Panc1 (cell line): ENCODE measurements around the gene CLDN34. TPM values are rescaled to one million over a fixed set of nuclear protein-coding genes. Genes with fewer than 3 reads are reported as not detected.

ENCODE experiments used
- ATAC-seq: fragments of 200-7000 bp; cut with Tn5 transposase; 2 replicates; pipeline ENCODE4 v1.9.1; 2020; ENCODE audit warnings: mild to moderate bottlenecking, moderate library complexity
- BruUV-seq: library from RNA; stranded (reverse); fragments of 400-500 nt; replicated peaks from 2 replicates; lab custom pipeline; 2021; lab: Mats Ljungman, UMichigan
- CTCF ChIA-PET: fragments of 300-600 bp; sonication (Branson Sonifier 250); formaldehyde crosslinking; loops from one replicate; lab custom pipeline; 2022; ENCODE audit warnings: antibody characterized with exemption; lab: Charles Lee
- POLR2A ChIA-PET: fragments of 300-600 bp; sonication (Branson Sonifier 250); formaldehyde crosslinking; loops from one replicate; lab custom pipeline; 2022; ENCODE audit warnings: antibody characterized with exemption; lab: Charles Lee
- DNase-seq: peaks from one replicate; pipeline ENCODE4 v3.0.0-alpha.2; 2010; ENCODE audit warnings: low read depth, low spot score
- H3K27ac ChIP-seq: 2 replicates; pipeline ENCODE4 v1.5.1; 2011; ENCODE audit warnings: mild to moderate bottlenecking, low read length, inconsistent platforms
- H3K27me3 ChIP-seq: fragments of 200-500 bp; sonication (Bioruptor generic); 2 replicates; pipeline ENCODE4 v1.6.0; 2014; ENCODE audit warnings: low read length, inconsistent platforms; ENCODE audit not compliant: control insufficient read depth, insufficient read depth
- H3K36me3 ChIP-seq: fragments of 200-500 bp; sonication (Bioruptor generic); 2 replicates; pipeline ENCODE4 v1.5.1; 2014; ENCODE audit warnings: inconsistent platforms, mild to moderate bottlenecking, low read length, moderate library complexity; ENCODE audit not compliant: control insufficient read depth, insufficient read depth
- H3K4me1 ChIP-seq: 2 replicates; pipeline ENCODE4 v1.5.1; 2011; ENCODE audit warnings: inconsistent platforms, mild to moderate bottlenecking, low read length, moderate library complexity; ENCODE audit not compliant: control insufficient read depth, insufficient read depth
- H3K4me3 ChIP-seq, 2 experiments: 2 replicates each; pipeline ENCODE4 v1.5.1; 2011 to 2012; ENCODE audit warnings: low read depth in 2 of 2, low read length in 2 of 2, mild to moderate bottlenecking in 2 of 2, inconsistent platforms in 1 of 2, moderate library complexity in 1 of 2
- H3K9me3 ChIP-seq: fragments of 200-500 bp; sonication (Bioruptor generic); 2 replicates; pipeline ENCODE4 v1.5.1; 2014; ENCODE audit warnings: low read depth, mild to moderate bottlenecking, inconsistent platforms, low read length, moderate library complexity; ENCODE audit not compliant: control insufficient read depth, insufficient read depth
- CTCF ChIP-seq: fragments of 450-650 bp; IDR thresholded peaks from 2 replicates; pipeline ENCODE4 v1.5.1; 2017; ENCODE audit warnings: mild to moderate bottlenecking
- POLR2AphosphoS5 ChIP-seq: IDR thresholded peaks from 2 replicates; pipeline ENCODE4 v1.6.1; 2012; ENCODE audit warnings: mild to moderate bottlenecking, low read depth, low read length, moderate library complexity
- SIN3A ChIP-seq: IDR thresholded peaks from 2 replicates; pipeline ENCODE4 v1.6.1; 2012; ENCODE audit warnings: low read depth, mild to moderate bottlenecking, low read length, moderate library complexity, borderline replicate concordance; ENCODE audit not compliant: insufficient read depth
- in situ Hi-C: cut with HindIII; loops from 2 replicates; pipeline ENCODE4 v1.10.0; 2016; ENCODE audit warnings: low sequenced_read_pairs, low pct_unique_long_range_greater_than_20kb
- intact Hi-C: fragments of 100-400 bp; cut with micrococcal nuclease; formaldehyde crosslinking; loops from one replicate; pipeline ENCODE4 v1.10.0; 2022; ENCODE audit not compliant: unreplicated experiment
- total RNA-seq: library from RNA; stranded (reverse); gene quantifications from one replicate; pipeline ENCODE4 v1.2.1, GENCODE V29; 2021; ENCODE audit not compliant: unreplicated experiment
- TF ChIP-seq, protein P1 (sequence below), 2 experiments: IDR thresholded peaks; 2 replicates each; pipeline ENCODE4 v1.6.1; 2011 to 2012; ENCODE audit warnings: low read depth in 2 of 2, control low read depth in 1 of 2, low read length in 1 of 2, mild to moderate bottlenecking in 1 of 2, moderate library complexity in 1 of 2; ENCODE audit not compliant: insufficient read depth in 1 of 2

The CLDN34 gene
- total RNA-seq, 1 experiment from 2014 or later: not detected

GRCh38 chrX:9992724-9993123, 25.6 kb downstream of the CLDN34 start:
- H3K27me3 ChIP-seq: no peaks in the 10 kb centered on the region
- intact Hi-C loops (no loop called here), in situ Hi-C loops (no loop called here)
- ATAC-seq (no peak), DNase-seq (no peak)
- no peak overlapping the region for H3K27ac ChIP-seq
- no peak overlapping the region for H3K4me3 ChIP-seq
- BruUV-seq: no TSS peak
- TF ChIP-seq, protein P1, sequence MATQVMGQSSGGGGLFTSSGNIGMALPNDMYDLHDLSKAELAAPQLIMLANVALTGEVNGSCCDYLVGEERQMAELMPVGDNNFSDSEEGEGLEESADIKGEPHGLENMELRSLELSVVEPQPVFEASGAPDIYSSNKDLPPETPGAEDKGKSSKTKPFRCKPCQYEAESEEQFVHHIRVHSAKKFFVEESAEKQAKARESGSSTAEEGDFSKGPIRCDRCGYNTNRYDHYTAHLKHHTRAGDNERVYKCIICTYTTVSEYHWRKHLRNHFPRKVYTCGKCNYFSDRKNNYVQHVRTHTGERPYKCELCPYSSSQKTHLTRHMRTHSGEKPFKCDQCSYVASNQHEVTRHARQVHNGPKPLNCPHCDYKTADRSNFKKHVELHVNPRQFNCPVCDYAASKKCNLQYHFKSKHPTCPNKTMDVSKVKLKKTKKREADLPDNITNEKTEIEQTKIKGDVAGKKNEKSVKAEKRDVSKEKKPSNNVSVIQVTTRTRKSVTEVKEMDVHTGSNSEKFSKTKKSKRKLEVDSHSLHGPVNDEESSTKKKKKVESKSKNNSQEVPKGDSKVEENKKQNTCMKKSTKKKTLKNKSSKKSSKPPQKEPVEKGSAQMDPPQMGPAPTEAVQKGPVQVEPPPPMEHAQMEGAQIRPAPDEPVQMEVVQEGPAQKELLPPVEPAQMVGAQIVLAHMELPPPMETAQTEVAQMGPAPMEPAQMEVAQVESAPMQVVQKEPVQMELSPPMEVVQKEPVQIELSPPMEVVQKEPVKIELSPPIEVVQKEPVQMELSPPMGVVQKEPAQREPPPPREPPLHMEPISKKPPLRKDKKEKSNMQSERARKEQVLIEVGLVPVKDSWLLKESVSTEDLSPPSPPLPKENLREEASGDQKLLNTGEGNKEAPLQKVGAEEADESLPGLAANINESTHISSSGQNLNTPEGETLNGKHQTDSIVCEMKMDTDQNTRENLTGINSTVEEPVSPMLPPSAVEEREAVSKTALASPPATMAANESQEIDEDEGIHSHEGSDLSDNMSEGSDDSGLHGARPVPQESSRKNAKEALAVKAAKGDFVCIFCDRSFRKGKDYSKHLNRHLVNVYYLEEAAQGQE (IDR thresholded peaks at IDR 0.05; ENCODE audit: insufficient read depth in 1 of 2, low read depth in 2 of 2, low read length in 1 of 2): no peak
- TF ChIP-seq POLR2AphosphoS5 (no peak), CTCF (no peak), SIN3A (no peak)
- no peaks in the 10 kb centered on the region for H3K4me1 ChIP-seq
- ChIA-PET POLR2A (no interaction called here), CTCF (no interaction called here)
- no peaks in the 10 kb centered on the region for H3K9me3 ChIP-seq
- no peaks in the 10 kb centered on the region for H3K36me3 ChIP-seq

DNA sequence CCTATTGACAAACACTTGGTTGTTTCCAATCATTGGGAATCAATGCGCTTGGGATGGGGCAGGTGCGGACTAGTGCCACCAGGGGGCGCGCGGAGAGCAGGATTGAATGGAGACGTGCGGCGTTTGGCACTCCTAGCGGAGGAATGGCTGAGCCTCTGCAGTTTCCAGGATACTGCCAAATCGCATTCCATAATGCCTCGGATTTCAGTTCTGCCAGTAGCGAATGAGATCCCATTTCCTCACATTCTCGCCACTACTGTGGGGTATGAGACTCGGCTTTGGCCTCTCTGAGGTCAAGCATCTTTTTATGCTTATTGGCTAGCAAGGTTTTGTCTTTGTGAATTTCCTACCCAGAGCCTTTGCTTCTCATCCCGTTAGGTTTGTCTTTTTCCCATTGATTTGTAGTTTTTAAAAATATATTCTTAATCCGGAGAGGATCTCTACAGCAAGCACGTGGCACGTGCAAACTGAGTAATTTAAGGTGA, 28.7 kb downstream of the CLDN34 start:
- TF ChIP-seq, protein P1 (IDR thresholded peaks at IDR 0.05; ENCODE audit: insufficient read depth in 1 of 2, low read depth in 2 of 2, low read length in 1 of 2): no peak
- peak; percentile 83 for TF ChIP-seq CTCF
- BruUV-seq: no TSS peak
- in situ Hi-C loops (no loop called here), intact Hi-C loops (loop anchor here (2.0 kb wide), 1 partner anchor 123 kb away; no protein-coding TSS in a partner anchor)
- Histone ChIP-seq H3K4me1 (no peaks in the 10 kb centered on the region), H3K27me3 (no peaks in the 10 kb centered on the region), H3K4me3 (no peak overlapping the region), H3K36me3 (no peaks in the 10 kb centered on the region), H3K27ac (no peak overlapping the region), H3K9me3 (no peaks in the 10 kb centered on the region)
- peak; percentile 75 for ATAC-seq
- CTCF ChIA-PET: no interaction called here
- POLR2A ChIA-PET: no interaction called here
- no peak for DNase-seq
